Rectal smooth muscle tissue (tissue), 1 donor: ENCODE data around the gene SPCS3.
"Not testable (repeated sequence)": the region's sequence is repeated elsewhere in the genome, so short reads cannot be mapped to it uniquely, and the experiment has no call there.

Source experiments
- H3K27ac ChIP-seq: one replicate; pipeline ENCODE4 v1.7.0; 2013; ENCODE audit warnings: low read depth, low read length, inconsistent platforms
- H3K27me3 ChIP-seq: one replicate; pipeline ENCODE4 v1.7.0; 2013; ENCODE audit warnings: low read length; ENCODE audit not compliant: control insufficient read depth, insufficient read depth
- H3K36me3 ChIP-seq: one replicate; pipeline ENCODE4 v1.7.0; 2013; ENCODE audit warnings: low read length; ENCODE audit not compliant: control insufficient read depth, insufficient read depth
- H3K4me1 ChIP-seq: one replicate; pipeline ENCODE4 v1.7.0; 2013; ENCODE audit warnings: low read length; ENCODE audit not compliant: control insufficient read depth, insufficient read depth
- H3K4me3 ChIP-seq: one replicate; pipeline ENCODE4 v1.7.0; 2013; ENCODE audit warnings: low read length
- H3K9ac ChIP-seq: one replicate; pipeline ENCODE4 v1.7.0; 2013; ENCODE audit warnings: low read length

The SPCS3 gene

DNA sequence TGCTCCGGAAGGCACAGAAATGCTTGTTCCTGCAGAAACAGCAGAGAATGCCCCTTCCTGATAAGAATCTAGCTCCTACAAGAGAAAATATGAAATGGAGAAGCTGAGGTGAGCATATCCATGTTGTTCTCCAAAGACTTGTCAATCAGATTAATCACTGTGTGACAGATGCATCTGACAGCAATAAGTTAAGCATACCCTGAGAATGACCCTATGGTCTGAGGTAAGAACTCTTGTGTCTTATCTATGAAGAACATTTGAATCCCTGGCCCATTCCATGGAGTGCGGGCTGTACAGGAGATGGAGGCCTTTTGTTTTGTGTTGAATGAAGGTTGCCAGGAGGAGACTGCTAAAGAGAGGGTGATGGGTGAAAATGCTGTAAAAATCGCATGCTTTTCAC is 29.2 kb upstream of the SPCS3 start:
- Histone ChIP-seq H3K27me3 (no peaks in the 10 kb centered on the region), H3K27ac (no peak overlapping the region), H3K4me1 (peaks cover 7% of the 10 kb centered on the region), H3K9ac (no peak overlapping the region), H3K4me3 (no peak overlapping the region), H3K36me3 (no peaks in the 10 kb centered on the region)

GRCh38 chr4:176291748-176292147 is 28.0 kb upstream of the SPCS3 start:
- Histone ChIP-seq H3K4me3 (no peak overlapping the region), H3K27ac (no peak overlapping the region), H3K36me3 (no peaks in the 10 kb centered on the region), H3K4me1 (peaks cover 1% of the 10 kb centered on the region), H3K9ac (no peak overlapping the region), H3K27me3 (no peaks in the 10 kb centered on the region)

- H3K27me3 ChIP-seq: no peaks in the 10 kb centered on the region
- no peak overlapping the region for H3K9ac ChIP-seq
- H3K4me3 ChIP-seq: no peak overlapping the region
- no peaks in the 10 kb centered on the region for H3K36me3 ChIP-seq
- H3K4me1 ChIP-seq: no peaks in the 10 kb centered on the region
- no peak overlapping the region for H3K27ac ChIP-seq
These were observed 26.8 kb upstream of the SPCS3 start for GRCh38 chr4:176292920-176293319.

DNA sequence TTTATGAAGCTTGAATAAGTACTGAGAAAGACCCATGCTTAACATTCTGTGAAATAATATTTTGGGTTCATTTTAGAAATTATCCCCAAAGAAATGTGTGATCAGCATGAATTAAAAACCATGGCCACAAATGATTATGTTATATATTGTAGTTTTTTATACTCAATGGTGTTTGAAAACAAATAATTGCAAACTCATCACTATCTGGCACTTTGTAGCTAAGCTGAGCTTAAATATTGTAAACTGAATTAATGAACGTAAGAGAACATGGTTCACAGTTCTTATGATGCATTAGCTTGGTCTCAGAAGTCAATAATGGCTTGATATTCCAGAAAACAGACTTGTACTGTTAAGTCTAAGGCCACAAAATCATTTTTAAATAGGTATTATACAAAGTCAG is 26.1 kb upstream of the SPCS3 start:
- H3K9ac ChIP-seq: no peak overlapping the region
- no peaks in the 10 kb centered on the region for H3K36me3 ChIP-seq
- no peak overlapping the region for H3K4me3 ChIP-seq
- no peaks in the 10 kb centered on the region for H3K27me3 ChIP-seq
- H3K27ac ChIP-seq: no peak overlapping the region
- H3K4me1 ChIP-seq: no peaks in the 10 kb centered on the region

DNA sequence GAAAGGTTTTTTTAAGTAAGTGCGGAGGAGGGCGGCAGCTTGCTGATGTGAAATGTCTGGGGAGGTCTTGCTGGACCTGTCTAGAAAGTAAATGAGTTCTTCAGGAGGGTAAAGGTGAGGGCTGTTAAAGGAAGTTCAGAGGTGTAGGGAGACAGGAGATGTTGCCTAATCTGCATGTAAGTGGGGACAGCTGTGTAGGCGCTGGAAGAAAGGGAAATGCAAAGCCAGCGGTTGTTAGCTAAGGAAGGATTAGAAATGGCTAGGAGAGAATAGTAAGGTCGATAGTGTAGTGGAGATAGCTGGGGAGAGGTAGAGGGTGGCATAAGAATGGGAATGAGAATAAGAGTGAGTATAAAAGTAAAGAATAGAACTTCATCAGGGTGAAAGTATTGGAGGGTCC is 23.9 kb upstream of the SPCS3 start:
- not testable (repeated sequence) for H3K9ac ChIP-seq, H3K27me3 ChIP-seq, H3K4me1 ChIP-seq, H3K36me3 ChIP-seq, H3K4me3 ChIP-seq, H3K27ac ChIP-seq

DNA sequence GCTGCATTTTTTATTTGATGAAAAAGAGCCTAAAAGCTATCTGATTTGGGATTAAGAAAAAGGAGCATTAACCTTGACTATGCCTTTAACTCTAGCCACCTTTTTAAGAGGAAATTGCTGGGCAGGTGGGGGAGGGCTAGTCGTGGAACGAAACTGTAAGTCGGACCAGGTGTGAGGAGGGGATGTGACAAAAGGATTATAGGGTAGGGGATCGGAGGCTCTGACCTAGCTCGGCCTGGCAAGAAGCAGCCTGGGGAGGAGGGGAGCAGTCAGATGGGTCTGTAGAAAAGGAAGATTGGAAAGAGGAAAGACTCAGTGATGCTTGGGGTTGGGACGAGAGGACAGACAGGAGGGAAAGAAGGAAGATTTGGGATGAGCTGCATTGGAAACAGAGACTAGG is 21.1 kb upstream of the SPCS3 start:
- Histone ChIP-seq H3K9ac (no peak overlapping the region), H3K36me3 (no peaks in the 10 kb centered on the region), H3K27me3 (no peaks in the 10 kb centered on the region), H3K4me3 (no peak overlapping the region), H3K27ac (no peak overlapping the region), H3K4me1 (no peaks in the 10 kb centered on the region)

DNA sequence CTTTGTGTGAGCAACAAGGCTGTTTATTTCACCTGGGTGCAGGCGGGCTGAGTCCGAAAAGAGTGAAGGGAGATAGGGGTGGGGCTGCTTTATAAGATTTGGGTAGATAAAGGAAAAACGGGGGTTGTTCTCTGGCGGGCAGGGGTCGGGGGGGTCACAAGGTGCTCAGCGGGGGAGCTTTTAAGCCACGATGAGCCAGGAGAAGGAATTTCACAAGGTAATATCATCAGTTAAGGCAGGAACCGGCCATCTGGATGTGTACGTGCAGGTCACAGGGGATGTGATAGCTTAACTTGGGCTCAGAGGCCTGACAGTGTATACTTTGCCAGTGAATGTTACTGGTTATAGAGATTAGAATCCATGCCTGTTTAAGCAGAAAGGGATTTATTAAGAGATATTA is 19.7 kb upstream of the SPCS3 start:
- Histone ChIP-seq H3K9ac (no peak overlapping the region), H3K4me3 (no peak overlapping the region), H3K4me1 (no peaks in the 10 kb centered on the region), H3K36me3 (no peaks in the 10 kb centered on the region), H3K27me3 (no peaks in the 10 kb centered on the region), H3K27ac (no peak overlapping the region)

GRCh38 chr4:176300565-176300964 is 19.2 kb upstream of the SPCS3 start:
- Histone ChIP-seq H3K27me3 (no peaks in the 10 kb centered on the region), H3K4me1 (no peaks in the 10 kb centered on the region), H3K27ac (no peak overlapping the region), H3K36me3 (no peaks in the 10 kb centered on the region), H3K9ac (no peak overlapping the region), H3K4me3 (no peak overlapping the region)

DNA sequence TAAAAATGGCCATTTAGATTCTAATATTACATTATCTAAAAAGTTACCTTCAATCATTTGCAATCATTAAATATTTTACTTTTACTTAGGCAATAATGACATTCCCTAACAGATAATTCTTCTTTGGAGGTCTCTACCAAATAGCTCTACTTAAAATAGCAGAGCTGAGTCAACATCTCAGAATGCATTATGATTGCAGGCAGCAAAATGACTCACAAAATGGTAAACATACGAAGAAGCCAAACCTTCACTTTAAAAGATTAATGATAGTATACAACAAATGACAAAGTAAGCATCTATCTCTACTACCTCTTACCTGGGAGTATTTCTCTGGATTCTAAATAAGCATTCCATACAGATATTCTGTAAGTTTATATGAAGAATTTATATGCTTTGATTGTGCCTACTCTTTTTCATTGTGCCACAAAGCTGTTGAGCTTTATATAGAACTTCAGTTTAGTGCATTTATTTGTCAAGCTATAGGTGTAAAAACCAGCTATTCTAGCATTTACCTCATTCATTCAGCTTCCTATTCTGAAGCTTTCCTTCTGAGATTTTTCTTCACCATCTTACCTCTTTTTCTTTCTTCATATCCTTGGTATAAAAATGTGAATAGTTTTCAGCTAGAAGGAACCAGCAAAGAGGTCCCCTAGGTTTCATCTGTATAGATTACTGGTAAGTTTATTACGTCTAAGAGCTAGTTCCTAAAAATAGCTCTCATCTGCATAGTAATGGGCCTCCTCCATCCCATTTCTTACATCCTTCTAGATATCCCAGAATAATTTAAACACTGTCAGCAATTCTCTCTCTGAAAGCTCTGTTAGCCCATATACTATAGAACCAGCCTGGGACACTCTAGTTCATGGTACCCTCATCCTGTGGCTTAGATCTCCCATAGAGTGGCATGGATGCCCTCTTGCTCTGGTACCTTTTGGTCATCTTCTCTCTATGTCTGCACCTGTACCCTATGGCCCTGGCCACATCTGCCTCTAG is 17.2 kb upstream of the SPCS3 start:
- H3K36me3 ChIP-seq: no peaks in the 10 kb centered on the region
- no peaks in the 10 kb centered on the region for H3K4me1 ChIP-seq
- no peak overlapping the region for H3K4me3 ChIP-seq
- H3K9ac ChIP-seq: no peak overlapping the region
- no peak overlapping the region for H3K27ac ChIP-seq
- no peaks in the 10 kb centered on the region for H3K27me3 ChIP-seq

DNA sequence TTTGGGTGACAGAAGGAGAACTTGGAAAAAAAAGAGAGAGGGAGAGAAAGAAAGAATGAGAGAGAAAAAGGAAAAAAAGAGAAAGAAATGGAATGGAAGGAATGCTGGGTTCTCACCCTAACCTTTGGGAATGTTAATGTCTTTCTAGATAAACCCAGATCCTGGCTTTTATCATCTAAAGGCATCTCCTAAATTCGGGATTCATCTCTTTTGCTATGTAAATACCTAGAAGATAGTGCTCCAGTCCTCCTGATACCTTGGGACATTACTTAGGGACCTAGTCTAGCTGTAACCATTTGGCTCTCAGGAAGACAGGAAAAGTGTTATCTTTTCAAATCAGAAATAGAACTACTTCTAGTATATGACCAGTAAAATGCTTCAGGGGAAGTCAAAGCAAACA is 15.8 kb upstream of the SPCS3 start:
- Histone ChIP-seq H3K4me3 (no peak overlapping the region), H3K9ac (no peak overlapping the region), H3K27ac (no peak overlapping the region), H3K27me3 (no peaks in the 10 kb centered on the region), H3K4me1 (no peaks in the 10 kb centered on the region), H3K36me3 (no peaks in the 10 kb centered on the region)

GRCh38 chr4:176306837-176307665 is 12.7 kb upstream of the SPCS3 start:
- H3K27ac ChIP-seq: no peak overlapping the region
- H3K9ac ChIP-seq: no peak overlapping the region
- no peaks in the 10 kb centered on the region for H3K4me1 ChIP-seq
- H3K27me3 ChIP-seq: no peaks in the 10 kb centered on the region
- H3K36me3 ChIP-seq: no peaks in the 10 kb centered on the region
- no peak overlapping the region for H3K4me3 ChIP-seq

- Histone ChIP-seq H3K4me1 (no peaks in the 10 kb centered on the region), H3K27ac (no peak overlapping the region), H3K36me3 (no peaks in the 10 kb centered on the region), H3K27me3 (no peaks in the 10 kb centered on the region), H3K4me3 (no peak overlapping the region), H3K9ac (no peak overlapping the region)
These were observed 12.2 kb upstream of the SPCS3 start for GRCh38 chr4:176307666-176307930.
